ENCODE measurements around the gene LYRM4. TPM values are rescaled to one million over a fixed set of nuclear protein-coding genes. Genes with fewer than 3 reads are reported as not detected.

The LYRM4 gene
- total and polyA plus RNA-seq, 9 of the 15 experiments (the other 6 are each of a cell fraction or from before 2014, with no cell fraction given) = 24.2 to 69.4 (median 41.8) TPM

- DNase-seq (ENCODE audit: extremely low read depth in 1 of 4, low spot score in 3 of 4) = peak; percentile 36 to 57 (median 52)
- POLR2A ChIA-PET = interaction anchor here (0.6 to 1.4 kb wide), 3 partner anchors 13 to 828 kb away, joined by 3 to 5 read pairs (median 4); no protein-coding TSS in a partner anchor
- TF ChIP-seq TCFL5 (CRISPR knock-in tag; conservative IDR thresholded peaks at IDR 0.05) (no peak), NR2C1 (IDR thresholded peaks at IDR 0.05) (no peak), NR2C1 (tag; IDR thresholded peaks at IDR 0.05) (peak; percentile 59), NFIX (CRISPR knock-in tag; IDR thresholded peaks at IDR 0.05; ENCODE audit: low read depth) (peak; percentile 29; the same call in 1 of the 2 replicates), CBX5 (IDR thresholded peaks at IDR 0.05; ENCODE audit: borderline replicate concordance, low read depth) (no peak), ZBTB1 (CRISPR knock-in tag; IDR thresholded peaks at IDR 0.05; ENCODE audit: borderline replicate concordance, low read depth) (no peak), ZNF778 (CRISPR knock-in tag; IDR thresholded peaks at IDR 0.05) (no peak), EZH2 (IDR thresholded peaks at IDR 0.05; ENCODE audit: borderline replicate concordance, low read depth, low read length) (no peak), TCF3 (CRISPR knock-in tag; IDR thresholded peaks at IDR 0.05) (peak; percentile 57), CBFA2T3 (IDR thresholded peaks at IDR 0.05) (peak; percentile 48; the same call in 1 of the 2 replicates), NFIC (IDR thresholded peaks at IDR 0.05) (peak; percentile 96)
- Histone ChIP-seq H3K9me1 (ENCODE audit: control insufficient read depth, insufficient read depth, low read length) (peaks cover 2% of the 10 kb centered on the region), H3K9ac (ENCODE audit: insufficient read depth in 1 of 2, low read depth in 2 of 2, low read length in 2 of 2) (peak overlapping the region in 1 of 2 experiments; percentile 65; a peak in 2 of 4 replicates), H3K4me1 (replicated peaks in 1 of 2; ENCODE audit: control insufficient read depth in 2 of 2, insufficient read depth in 2 of 2, low read length in 2 of 2) (peaks cover 9 to 13% of the 10 kb centered on the region in 2 experiments; a peak in 4 of 5 replicates), H3K36me3 (ENCODE audit: control insufficient read depth, insufficient read depth, low read length) (no peaks in the 10 kb centered on the region), H3K4me2 (ENCODE audit: insufficient read depth, low read length) (no peak overlapping the region), H3K27me3 (ENCODE audit: control insufficient read depth in 2 of 2, insufficient read depth in 2 of 2, low read length in 2 of 2) (no peaks in the 10 kb centered on the region), H3K27ac (ENCODE audit: extremely low read depth, low read depth, low read length) (no peak overlapping the region), H4K20me1 (replicated peaks; ENCODE audit: control insufficient read depth, insufficient read depth, low read length) (0 out of 2 replicates have a peak, but pooled peaks cover 3% of the 10 kb centered on the region), H3K4me3 (no peak overlapping the region), H3K9me3 (replicated peaks; ENCODE audit: control insufficient read depth, insufficient read depth, low read depth, low read length) (no peaks in the 10 kb centered on the region), H3K79me2 (ENCODE audit: control insufficient read depth, insufficient read depth, low read length) (no peaks in the 10 kb centered on the region), H2AFZ (ENCODE audit: low read depth, low read length) (no peak overlapping the region)
- peak; percentile 61 for ATAC-seq
- WGBS (ENCODE audit: insufficient coverage, low coverage, missing lambda C conversion rate) = 42% methylated on average over 11 of the region's 11 CpGs
- peak; percentile 91 for FAIRE-seq
- in situ Hi-C loops (cut with MboI) (loop anchor here (25.0 kb wide), 1 partner anchor 1412 kb away; no protein-coding TSS in a partner anchor), intact Hi-C loops (cut with micrococcal nuclease) (no loop called here)
- BruUV-seq (replicated peaks) = no TSS peak
- CTCF ChIA-PET (ENCODE audit: low intra/inter-chr PET ratio) = no interaction called here
Measured at GRCh38 chr6:5125152-5126006, 135.4 kb downstream of the LYRM4 start.

Data from K562 (cell line).